Measurements from ENCODE around the gene TSPAN4.

The TSPAN4 gene

DNA sequence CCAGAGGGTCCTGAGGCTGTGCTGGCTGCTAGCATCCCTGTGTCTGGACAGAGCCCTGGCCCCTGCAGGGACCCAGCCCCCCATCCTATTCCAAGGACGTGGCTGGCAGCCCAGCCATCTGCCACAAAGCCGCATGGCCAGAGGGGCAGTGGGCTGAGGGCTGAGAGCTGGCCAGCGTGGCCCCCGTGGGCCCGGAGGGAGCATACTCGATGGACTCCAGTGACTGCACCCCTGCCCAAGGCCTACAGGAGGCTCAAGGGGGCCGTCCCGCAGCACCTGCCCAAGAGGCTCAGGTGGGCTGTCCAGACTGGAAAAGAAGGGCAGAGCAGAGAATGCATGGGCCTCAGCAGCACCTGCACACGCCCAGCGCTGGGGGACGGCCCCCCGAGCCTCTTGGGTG is 13.1 kb downstream of the TSPAN4 start:
- intact Hi-C loops (cut with DNase I): loop anchor here (10.0 kb wide), 1 partner anchor 199 kb away; no protein-coding TSS in a partner anchor

DNA sequence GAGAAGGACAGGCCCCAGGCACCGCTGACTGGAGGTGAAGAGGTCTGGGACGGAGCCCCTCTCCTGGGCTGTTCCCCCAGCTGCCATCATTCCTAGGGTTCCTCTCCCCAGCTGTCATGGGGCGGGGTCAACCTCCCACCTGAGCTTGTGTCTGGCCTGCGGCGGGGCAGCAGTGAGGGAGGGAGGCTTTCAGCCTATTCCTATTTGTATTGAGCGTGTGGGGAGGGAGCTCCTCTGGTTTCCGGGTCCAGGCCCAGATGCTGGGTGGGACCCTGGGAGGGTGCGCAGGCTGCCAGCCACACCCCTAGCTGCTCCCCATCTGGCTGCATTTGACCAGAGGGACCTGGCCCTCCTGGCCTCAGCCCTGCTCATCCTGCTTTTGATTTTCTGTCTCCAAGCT is 13.7 kb downstream of the TSPAN4 start:
- DNase-seq: no peak
- intact Hi-C loops (cut with DNase I): loop anchor here (10.0 kb wide), 1 partner anchor 198 kb away; no protein-coding TSS in a partner anchor

More for the DNA sequence above, 13.1 kb downstream of the TSPAN4 start:
- DNase-seq: no peak

DNA sequence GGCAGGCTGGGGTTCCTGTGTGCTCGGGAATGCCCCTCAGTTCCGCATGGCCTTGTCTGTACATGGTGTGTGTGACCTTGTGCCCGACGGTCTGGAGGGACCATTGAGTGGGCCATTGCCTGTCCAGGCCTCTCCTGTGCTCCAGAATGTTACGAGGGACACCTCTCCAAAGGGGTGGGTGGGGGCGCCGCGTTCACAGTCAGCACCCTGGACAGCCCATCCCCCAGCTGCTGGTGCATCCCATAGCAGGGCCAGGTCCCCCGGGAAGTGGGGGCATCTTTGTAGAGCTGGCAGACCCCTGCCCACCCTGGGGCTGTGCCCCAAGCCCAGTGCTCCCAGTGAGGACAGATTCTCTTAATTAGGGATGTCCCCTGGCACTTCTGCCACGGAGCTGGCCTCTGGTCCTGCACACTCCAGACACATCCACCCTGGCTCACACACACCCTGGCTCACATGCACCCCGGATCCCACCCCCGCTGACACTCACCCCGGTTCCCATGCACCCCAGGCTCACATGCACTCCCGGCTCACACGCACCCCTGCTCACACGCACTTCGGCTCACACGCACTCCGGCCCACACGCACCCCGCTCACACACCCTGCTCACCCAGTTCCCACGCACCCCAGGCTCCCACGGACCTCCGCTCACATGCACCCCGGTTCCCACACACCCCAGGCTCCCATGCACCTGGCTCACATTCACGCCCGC is 15.6 kb downstream of the TSPAN4 start:
- DNase-seq: peak in 9 of 42 donors; percentile 27 to 61 (median 33)
- intact Hi-C loops (cut with DNase I): loop anchor here (10.0 kb wide), 1 partner anchor 197 kb away; no protein-coding TSS in a partner anchor

DNA sequence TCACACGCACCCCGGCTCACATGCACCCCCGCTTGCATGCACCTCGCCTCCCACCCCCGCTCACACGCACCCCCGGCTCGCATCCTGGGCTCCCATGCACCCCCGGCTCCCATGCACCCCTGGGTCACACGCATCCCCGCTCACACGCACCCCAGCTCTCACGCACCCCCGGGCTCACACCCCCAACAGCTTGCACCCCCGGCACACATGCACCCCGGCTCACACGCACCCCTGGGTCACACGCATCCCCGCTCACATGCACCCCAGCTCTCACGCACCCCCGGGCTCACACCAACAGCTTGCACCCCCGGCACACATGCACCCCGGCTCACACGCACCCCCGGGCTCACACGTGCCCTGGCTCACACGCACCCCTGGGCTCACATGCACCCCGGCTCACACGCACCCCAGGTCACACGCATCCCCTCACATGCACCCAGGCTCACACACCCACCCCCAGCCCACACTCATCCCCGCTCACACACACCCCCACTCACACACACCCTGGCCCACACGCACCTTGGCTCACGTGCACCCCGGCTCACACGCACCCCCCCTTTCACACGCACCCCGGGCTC is 16.2 kb downstream of the TSPAN4 start:
- intact Hi-C loops (cut with DNase I): loop anchor here (10.0 kb wide), 1 partner anchor 196 kb away; no protein-coding TSS in a partner anchor
- peak in 5 of 42 donors; percentile 21 to 63 (median 42) for DNase-seq

- DNase-seq: peak in 40 of 42 donors; percentile 33 to 89 (median 65)
- intact Hi-C loops (cut with DNase I): loop anchor here (10.0 kb wide), 1 partner anchor 195 kb away; no protein-coding TSS in a partner anchor
Measured at GRCh38 chr11:859394-860131, 16.9 kb downstream of the TSPAN4 start.

DNA sequence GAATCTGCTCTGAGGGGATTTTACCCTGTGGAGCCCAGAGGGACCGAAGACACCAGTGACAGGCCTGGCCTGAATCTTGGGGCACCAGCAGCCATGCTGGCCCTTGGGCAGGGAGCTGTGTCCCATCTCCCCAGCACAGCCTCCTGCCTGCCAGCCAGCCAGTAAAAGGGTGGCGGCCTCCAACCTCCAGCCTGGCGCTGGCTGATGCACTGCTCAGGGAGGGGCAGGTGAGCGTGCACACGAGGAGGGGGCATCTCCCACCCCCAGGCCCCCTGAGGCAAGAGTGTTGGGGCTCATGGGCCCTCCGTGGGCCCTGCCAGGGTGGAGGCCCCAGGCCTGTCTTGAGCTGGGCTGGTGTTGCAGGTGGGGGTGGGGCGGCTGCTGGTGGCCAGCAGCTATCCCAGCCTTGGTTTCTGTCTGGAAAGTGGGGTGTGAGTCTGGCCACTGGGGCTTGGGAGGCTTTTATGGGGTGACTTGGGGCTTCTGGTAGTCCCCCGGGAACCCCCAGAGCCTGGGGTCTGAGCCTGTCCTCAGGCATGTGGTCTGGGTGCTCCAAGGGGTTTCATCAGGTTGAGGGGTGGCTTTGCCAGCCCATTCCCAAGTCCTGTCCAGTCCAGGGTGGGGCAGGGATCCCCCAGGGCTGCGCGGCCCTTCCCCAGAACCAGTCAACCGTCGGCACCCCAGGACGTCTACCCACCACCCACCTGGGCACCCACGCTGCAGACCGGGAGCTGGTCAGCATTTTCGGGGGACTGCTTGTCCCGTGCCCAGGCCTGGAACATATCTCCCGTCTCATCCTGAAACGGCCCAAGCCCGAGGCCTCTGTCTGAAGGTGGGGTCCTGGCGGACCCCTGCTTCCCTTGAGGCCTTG is 17.8 kb downstream of the TSPAN4 start:
- no peak for DNase-seq
- intact Hi-C loops (cut with DNase I): no loop called here

GRCh38 chr11:861105-861479 is 18.4 kb downstream of the TSPAN4 start:
- intact Hi-C loops (cut with DNase I): no loop called here
- DNase-seq: no peak

DNA sequence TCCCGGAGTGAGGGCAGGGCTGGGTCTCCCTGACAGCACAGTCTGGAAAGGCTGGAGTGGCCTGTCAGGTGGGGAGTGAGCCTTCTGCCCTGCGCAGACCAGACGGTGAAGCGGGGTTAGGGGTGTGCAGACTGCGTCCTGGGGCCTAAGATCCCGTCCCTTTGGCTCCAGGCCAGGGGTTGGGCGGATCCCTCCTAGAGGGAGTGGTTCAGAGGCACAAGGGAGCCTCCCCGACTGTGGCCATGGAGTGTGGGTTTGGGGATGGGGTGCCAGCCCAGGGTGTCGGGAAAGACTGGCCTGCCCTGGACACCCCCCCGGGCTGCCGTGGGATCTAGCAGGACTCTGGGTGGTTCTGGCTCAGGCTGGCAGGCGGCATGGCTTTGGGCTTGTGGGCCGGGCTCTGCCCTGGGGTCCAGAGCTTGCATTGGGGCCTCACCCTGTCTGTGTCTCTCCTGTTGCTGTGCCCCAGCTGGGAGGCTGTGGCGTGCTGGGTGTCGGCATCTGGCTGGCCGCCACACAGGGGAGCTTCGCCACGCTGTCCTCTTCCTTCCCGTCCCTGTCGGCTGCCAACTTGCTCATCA is 19.5 kb downstream of the TSPAN4 start:
- intact Hi-C loops (cut with DNase I): no loop called here
- no peak for DNase-seq

GRCh38 chr11:862696-863022 is 20.0 kb downstream of the TSPAN4 start:
- intact Hi-C loops (cut with DNase I): no loop called here

DNA sequence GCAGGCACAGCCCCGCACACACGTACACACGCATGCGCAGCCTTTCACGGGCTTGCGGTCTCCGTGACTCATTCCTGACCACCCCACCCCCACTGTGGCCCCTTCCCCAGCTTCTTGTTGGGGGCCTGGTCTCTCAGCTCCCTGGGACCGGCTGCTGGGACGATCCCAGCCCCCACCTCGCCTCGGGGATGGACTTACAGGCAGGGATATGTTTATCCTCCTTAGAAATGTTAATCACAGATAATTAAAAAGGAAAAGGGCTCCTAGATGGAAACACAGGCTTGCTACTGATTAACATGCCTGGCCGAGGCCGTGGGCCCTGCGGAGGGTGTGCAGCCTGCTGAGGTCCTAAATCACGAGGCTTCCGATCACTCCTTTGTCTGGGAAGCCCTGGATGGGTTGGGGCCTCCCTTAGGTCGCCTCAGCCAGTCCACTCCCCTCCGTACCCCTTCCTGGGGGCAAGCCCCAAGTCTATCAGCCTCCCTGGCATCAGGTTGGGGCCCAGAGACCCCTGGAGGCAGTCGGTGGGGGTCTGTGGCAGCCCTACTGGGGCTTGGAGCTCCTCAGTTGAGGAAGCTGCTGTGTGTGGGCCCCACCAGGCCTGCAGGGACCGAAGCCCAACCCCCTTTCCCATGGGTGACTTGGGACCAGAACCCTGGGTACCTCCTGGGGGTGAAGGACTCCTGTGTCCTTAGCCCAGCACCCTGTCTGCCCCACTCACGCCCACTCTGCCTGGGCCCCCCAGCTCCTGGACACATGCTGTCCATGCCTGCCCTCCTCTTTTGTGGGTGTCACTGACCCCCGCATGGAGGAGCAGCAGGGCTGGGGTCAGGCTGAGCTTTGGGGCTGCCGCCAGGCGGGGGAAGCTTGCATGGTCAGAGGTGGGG is 20.6 kb downstream of the TSPAN4 start:
- intact Hi-C loops (cut with DNase I): no loop called here
- DNase-seq: no peak

More at GRCh38 chr11:862696-863022, 20.0 kb downstream of the TSPAN4 start:
- DNase-seq: no peak

- DNase-seq: no peak
- intact Hi-C loops (cut with DNase I): no loop called here
Measured at GRCh38 chr11:863910-864827, 21.5 kb downstream of the TSPAN4 start.

DNA sequence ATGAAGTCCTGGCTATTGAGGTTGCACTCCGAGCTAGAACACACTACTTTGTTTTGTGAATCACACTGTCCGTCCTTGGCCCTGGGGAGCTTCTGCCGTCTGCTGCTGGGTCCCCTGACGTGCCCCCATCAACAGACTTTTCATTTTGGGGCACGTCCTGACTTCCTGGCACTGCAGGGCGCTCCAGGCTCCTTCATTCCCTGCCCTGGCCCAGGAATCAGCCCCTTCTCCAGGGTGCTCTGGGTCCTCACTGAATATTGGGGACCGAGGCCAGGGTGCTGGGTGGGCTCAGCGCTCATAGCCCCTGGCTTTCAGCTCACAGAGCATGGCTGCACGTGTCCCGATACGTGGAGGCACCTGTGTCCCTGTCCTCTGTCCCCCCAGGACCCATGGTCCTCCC is 22.2 kb downstream of the TSPAN4 start:
- DNase-seq: no peak

DNA sequence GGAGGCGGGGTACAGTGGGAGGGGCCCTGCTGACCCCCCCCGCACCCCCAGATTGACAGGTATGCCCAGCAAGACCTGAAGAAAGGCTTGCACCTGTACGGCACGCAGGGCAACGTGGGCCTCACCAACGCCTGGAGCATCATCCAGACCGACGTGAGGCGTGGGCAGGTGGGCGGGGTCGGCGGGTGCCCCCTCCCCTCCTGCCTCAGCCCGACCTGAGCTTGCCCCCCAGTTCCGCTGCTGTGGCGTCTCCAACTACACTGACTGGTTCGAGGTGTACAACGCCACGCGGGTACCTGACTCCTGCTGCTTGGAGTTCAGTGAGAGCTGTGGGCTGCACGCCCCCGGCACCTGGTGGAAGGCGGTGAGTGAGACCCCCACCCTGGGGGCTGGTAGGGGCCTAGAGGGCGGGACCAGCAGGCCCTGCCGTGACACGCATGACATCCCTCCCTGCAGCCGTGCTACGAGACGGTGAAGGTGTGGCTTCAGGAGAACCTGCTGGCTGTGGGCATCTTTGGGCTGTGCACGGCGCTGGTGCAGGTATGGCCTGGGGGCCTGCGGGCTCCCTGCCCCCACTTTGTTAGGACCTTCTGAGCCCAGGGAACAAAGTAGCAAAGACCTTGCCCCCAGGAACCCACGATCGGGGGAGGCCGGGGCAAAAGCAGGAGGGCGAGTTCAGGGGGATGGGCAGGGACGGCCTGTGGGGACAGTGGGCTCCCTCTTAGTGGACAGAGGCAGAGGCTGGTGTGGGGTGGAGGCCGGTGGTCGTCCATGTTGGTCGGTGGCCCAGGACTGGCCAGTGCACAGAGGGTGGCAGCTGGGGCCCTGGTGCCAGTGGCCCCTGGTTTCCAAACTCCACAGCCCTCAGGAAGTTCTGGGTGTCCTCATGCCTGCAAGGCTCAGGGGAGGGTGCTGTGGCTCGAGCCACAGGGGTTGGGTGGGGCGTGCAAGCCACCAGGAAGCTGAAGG is 23.1 kb downstream of the TSPAN4 start:
- intact Hi-C loops (cut with DNase I): no loop called here
- DNase-seq: no peak

More for the DNA sequence above, 22.2 kb downstream of the TSPAN4 start:
- intact Hi-C loops (cut with DNase I): no loop called here

DNA sequence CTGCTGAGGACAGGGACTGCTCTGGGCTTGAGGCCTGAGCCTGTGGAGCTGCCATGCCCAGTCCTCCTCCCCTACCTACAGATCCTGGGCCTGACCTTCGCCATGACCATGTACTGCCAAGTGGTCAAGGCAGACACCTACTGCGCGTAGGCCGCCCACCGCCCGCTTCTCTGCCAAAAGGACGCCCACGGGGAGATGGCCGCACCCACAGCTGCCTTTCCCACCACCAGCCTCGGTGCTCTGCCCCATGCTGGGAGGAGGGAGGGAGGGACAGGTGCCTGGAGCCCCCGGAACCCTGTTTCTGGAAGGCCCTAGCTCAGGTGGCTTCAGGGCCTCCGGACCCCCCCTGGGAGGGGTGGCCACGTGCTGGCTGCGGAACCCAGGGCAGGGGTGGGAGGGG is 23.8 kb downstream of the TSPAN4 start:
- DNase-seq: no peak
- intact Hi-C loops (cut with DNase I): no loop called here

DNA sequence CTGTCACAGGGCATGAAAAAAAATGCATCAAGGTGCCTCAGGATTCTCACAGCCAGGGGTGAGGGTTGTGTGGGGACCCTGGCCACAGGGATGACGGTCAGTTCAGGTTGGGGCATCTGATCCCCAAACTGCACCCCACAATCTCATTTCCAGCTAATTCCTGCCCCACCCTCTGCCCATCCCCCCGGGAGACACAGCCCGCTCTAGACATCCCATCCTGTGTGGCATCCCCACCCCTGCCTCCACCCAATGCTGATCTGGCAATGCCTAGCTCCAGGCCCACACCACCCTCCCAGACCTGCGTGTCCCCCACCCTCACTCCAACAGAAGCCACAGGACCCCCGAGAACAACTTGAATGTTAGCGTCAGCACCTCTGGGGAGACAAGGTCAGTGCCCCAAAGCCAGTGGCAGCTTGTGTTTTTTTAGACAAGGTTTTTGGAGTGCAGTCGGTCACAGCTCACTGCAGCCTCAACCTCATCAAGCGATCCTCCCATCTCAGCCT is 25.3 kb downstream of the TSPAN4 start:
- no peak for DNase-seq
- intact Hi-C loops (cut with DNase I): no loop called here
